Measurements from ENCODE around the gene AICDA.
"Not testable (repeated sequence)": the region's sequence is repeated elsewhere in the genome, so short reads cannot be mapped to it uniquely, and the experiment has no call there.

The AICDA gene

DNA sequence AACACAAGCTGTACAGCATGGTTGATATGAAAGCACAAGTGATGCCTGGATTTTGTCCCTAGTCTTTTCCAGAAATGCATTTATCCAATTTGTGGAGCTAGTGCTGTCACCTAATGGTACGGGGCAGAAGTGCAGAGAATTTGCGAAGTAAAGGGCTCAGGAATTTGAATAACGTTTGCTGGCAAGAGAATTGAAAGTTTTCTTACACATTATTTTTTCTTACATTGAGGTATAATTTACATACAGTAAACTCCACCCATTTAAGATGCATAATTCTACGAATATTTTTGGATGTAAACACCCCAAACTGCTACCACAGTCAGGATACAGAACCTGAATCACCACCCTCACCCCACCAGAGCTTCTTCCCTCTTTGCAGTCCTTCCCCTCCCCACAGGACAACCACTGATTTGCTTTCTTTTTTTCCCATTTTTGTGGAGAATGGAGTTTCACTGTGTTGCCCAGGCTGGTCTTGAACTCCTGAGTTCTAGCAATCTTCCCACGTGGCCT lies 3.5 kb downstream of the AICDA start:
- DNase-seq: no peak

DNA sequence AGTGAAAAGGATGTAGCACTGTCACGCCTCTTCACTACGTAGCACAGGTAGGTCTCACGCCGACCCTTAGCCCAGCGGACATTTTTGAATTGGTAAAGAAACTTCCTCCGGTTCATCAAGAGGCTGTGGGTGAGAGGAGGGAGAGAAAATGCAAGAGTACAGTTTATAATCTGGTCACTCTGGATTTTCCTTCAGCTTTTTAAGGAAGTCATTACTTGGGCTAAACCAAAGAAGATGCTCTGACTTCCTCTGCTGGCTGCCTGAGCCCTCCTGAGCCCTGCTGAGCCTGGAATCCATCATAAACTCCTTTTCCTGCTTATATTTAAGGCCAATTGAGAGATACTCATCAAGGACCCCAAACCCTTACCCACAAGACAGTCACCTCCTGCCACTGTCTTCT lies 5.8 kb downstream of the AICDA start:
- no peak for DNase-seq

DNA sequence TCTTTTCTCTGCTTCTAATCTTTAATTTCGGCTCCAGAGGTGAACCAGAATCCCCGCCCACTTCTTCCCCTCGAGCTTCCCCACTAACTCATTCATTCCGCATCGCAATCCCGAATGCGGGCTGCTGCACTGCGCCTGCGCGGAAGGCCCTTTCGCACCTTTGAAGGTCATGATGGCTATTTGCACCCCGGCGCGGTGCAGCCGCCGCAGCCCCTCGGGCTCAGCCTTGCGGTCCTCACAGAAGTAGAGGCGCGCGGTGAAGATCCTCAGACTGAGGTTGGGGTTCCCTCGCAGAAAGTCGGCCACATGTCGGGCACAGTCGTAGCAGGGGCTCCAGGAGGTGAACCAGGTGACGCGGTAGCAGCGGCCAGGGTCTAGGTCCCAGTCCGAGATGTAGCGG lies 7.6 kb downstream of the AICDA start:
- no peak for DNase-seq

GRCh38 chr12:8603856-8604255 lies 8.8 kb downstream of the AICDA start:
- DNase-seq: no peak

DNA sequence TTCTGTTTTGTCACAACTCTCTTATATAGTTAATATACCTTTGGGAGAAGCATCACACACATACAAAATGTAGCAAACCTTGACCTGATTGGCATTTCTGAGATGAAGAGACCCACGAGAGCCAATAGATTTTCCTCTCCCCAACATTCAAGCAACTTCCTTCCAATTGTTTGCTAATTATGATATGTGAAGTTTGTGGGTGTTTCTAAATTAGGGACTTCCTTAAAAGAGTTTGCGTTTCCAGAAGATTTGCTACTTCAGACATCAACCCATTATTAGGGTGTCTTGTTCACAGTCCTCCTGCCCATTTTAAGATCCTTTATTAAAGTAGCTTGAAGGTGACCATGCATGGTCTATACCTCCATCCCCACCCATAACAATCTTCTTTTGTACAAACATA lies 9.4 kb downstream of the AICDA start:
- no peak for DNase-seq

DNA sequence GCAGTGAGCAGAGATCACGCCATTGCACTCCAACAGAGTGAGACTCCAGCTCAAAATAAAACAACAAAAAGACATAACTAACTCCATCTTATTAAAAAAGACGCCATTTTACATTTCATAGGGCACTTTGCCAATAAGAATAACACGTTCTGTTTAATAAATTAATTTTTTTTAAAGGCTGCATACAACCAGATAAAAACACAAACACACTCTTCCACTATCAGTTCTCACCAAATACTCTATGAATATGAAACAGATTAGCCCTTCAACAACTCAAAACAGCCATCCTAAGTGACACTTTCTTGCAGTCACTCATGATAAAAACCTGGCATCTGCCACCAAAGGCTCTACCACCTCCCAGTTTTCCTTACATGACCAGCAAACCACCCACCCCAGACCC lies 16.1 kb downstream of the AICDA start:
- DNase-seq: no peak

- DNase-seq: no peak
Measured at GRCh38 chr12:8594072-8594471, 18.6 kb downstream of the AICDA start.

DNA sequence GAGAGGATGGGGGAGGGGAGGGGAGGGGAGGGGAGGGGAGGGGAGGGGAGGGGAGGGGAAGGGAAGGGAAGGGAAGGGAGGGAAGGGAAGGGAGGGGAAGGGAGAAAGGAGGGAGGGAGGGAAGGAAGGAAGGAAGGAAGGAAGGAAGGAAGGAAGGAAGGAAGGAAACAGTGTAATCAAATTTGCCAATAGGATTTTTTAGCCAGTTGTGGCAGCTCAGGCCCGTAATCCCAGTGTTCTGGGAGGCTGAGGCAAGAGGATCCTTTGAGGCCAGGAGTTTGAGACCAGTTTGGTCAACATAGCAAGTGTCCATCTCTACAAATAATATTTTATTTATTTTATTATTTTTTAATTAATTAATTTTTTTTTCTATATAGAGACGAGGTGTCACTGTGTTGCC lies 19.4 kb downstream of the AICDA start:
- DNase-seq: no peak

DNA sequence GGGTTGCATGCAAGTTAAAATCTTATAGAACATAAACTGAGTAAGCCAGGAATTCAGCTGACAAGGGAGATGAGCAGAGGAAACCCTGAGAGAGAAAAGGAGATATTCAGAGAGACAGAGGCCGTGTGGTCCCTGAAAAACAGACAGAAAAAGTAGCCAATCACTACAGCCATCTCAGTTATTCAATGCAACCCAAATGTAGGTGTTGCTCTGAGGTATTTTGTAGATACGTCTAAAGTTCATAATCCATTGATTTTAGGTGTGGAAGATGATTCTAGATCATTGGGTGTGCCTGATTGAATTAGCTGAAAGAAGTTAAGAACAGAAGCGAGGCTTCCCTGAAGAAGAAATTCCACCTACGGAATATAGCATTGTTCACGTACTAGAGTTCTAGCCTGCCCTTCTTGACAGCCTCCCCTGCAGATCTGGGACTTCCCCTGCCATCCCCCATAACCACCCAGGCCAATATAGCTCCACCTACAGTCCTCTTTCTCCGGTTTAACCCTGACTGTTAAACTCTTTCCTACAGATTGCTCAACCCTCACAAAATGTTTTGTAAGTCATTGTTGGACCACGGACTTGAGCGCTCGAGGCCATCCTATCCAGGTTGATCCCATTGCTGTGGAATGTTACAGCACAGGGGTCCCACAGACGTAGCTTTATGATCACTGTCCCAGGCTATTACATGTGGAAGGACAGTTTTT lies 21.7 kb downstream of the AICDA start:
- DNase-seq: no peak

- no peak for DNase-seq
Measured at GRCh38 chr12:8589679-8590078, 23.0 kb downstream of the AICDA start.

- DNase-seq: not testable (repeated sequence)
Measured at GRCh38 chr12:8584478-8584877, 28.2 kb downstream of the AICDA start.

- no peak for DNase-seq
Measured at GRCh38 chr12:8584004-8584403, 28.7 kb downstream of the AICDA start.

- DNase-seq: no peak
Measured at GRCh38 chr12:8581098-8581784, 31.4 kb downstream of the AICDA start.

GRCh38 chr12:8577879-8578278 lies 34.8 kb downstream of the AICDA start:
- no peak for DNase-seq

DNA sequence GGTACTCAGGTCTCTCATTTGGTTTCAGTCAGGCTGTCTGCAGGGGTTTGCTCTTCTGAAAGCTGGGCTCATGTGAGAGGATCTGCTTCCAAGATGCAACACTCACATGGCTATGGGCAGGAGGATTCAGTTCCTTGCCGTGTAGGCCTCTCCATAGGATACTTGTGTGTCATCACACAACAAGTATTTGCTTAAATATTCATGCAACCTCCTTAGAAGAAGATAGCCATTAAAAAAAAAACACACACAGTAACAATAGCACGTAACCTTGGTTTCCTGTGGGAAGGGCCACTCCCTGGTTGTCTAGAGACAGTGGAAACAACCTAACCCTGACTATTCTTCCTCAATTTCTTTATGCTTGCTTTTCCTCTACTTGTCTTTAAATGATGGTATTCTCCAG lies 40.2 kb downstream of the AICDA start:
- no peak for DNase-seq

DNA sequence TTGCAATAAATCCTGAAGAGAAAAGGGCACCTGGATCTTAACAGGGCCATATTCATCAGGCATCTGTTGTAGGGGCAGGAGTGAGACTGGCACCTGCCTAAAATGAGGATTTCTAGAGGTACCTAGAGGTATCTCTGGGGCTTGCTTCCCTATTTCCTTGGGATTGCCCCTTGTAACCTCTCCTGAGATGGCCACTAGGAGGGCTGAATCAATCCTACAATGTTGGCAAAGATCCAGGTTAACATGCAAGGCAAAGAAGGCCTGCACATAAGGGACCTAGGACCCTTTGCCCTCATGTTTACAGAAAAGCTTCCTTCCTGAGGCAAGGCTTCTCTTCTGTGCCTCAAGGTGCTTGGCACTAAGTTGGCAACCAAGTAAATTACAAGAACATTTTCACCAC lies 46.1 kb downstream of the AICDA start:
- no peak for DNase-seq

- DNase-seq: not testable (repeated sequence)
Measured at GRCh38 chr12:8566052-8566451, 46.6 kb downstream of the AICDA start.

- DNase-seq: no peak
Measured at GRCh38 chr12:8564656-8565055, 48.0 kb downstream of the AICDA start.

GRCh38 chr12:8563356-8563755 lies 49.3 kb downstream of the AICDA start:
- DNase-seq: no peak

GRCh38 chr12:8562310-8562709 lies 50.3 kb downstream of the AICDA start:
- no peak for DNase-seq

- no peak for DNase-seq
Measured at GRCh38 chr12:8561011-8561410, 51.6 kb downstream of the AICDA start.

GRCh38 chr12:8559676-8560075 lies 53.0 kb downstream of the AICDA start:
- DNase-seq: no peak

DNA sequence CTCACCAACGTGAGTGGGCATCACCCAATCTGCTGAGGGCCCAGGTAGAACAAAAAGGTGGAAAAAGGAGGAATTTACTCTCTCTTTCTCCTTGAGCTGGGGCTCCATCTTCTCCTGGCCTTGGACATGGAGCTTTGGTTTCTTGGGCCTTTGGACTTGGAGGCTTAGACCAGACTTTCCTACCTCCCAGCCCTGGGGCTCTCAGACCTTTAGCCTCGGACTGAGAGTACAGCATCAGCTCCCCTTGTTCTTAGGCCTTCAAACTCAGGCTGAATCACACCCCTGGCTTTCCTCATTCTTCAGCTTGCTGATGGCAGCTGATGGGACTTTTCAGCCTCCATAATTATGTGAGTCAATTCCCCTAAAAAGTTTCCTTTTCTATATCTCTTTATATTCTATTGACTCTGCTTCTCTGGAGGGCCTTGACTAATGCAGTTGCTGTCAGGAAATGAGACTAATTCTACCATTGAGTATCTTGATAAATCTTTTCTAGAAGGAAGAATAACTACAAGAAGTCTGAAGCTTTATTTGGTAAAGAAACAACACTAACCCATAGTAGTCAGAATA lies 56.0 kb downstream of the AICDA start:
- no peak for DNase-seq

DNA sequence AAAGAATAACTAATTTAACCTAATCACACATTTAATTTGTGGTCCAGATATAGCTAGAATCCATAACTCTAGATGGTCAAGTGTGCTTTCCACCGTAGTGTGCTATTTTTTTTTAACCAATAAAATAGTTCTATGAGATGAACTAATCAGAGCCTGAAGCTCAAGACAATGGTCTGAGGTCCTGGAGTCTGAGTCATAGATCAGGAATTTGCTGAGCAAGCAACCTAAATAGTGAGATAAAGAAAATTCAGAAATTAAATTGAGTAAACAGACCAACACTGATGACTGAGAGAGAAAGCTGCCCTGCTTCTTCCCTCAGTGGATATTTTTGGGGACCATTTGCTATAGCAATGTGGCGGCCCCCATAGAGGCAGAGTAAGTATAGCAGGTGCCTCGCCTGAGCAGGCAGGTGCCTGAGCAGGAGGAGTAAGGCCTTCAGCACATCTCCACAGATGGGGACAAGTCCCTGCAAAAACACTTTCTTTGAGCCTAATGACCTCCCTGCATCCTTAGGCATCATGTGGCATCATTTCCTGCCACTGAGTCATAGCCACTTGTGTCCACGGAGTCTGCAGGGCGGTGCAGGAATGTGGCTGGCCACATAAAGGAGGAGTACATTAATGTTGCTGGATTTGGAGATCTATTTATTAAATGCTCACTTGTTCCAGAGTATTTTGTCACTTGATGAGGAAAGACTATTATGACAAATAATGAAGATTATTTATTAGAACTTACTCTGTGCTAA lies 58.0 kb downstream of the AICDA start:
- no peak for DNase-seq
